HCT116 (cell line): Measurements from ENCODE around the gene DPP6. TPM values are rescaled to one million over a fixed set of nuclear protein-coding genes. Genes with fewer than 3 reads are reported as not detected.
"Not testable (repeated sequence)": the region's sequence is repeated elsewhere in the genome, so short reads cannot be mapped to it uniquely, and the experiment has no call there.

Source experiments
- ATAC-seq: fragments of 200-7000 bp; cut with Tn5 transposase; 2 replicates; pipeline ENCODE4 v1.9.1; 2020; ENCODE audit warnings: mild to moderate bottlenecking, moderate library complexity
- BruUV-seq: library from RNA; stranded (reverse); fragments of 400-500 nt; replicated peaks from 2 replicates; lab custom pipeline; 2021; lab: Mats Ljungman, UMichigan
- CTCF ChIA-PET: fragments of 300-600 bp; sonication (Branson Sonifier 250); formaldehyde crosslinking; loops from one replicate; lab custom pipeline; 2021; ENCODE audit warnings: antibody characterized with exemption; lab: Charles Lee
- POLR2A ChIA-PET: fragments of 300-600, 350-600 bp; sonication (Branson Sonifier 250); formaldehyde crosslinking; loops from one replicate; lab custom pipeline; 2021; ENCODE audit warnings: antibody characterized with exemption; lab: Charles Lee
- RAD21 ChIA-PET, 2 experiments: fragments of 300-600 bp; sonication (Branson Sonifier 250); formaldehyde crosslinking; loops; one replicate each; lab custom pipeline; 2023; ENCODE audit warnings: low total read pairs in 2 of 2; ENCODE audit not compliant: uncharacterized antibody in 2 of 2, unreplicated experiment in 2 of 2, low non-redundant PET in 1 of 2; lab: Charles Lee
- DNase-seq: peaks from one replicate; pipeline ENCODE4 v3.0.0-alpha.2; 2010; ENCODE audit warnings: low read depth, low spot score
- H2AFZ ChIP-seq: fragments of 200-600 bp; shearing (Covaris generic), sonication (generic); 2 replicates; pipeline ENCODE4 v1.6.1; 2017; ENCODE audit warnings: low read depth, mixed run types, mixed read lengths, antibody characterized with exemption, low read length; ENCODE audit not compliant: poor library complexity, severe bottlenecking
- H3K27ac ChIP-seq: 2 replicates; pipeline ENCODE4 v1.5.1; 2012; ENCODE audit warnings: low read depth, low read length
- H3K27me3 ChIP-seq: fragments of 200-600 bp; sonication (generic); 2 replicates; pipeline ENCODE4 v1.6.1; 2016; ENCODE audit warnings: mixed run types, low read length, mixed read lengths; ENCODE audit not compliant: insufficient read depth
- H3K36me3 ChIP-seq, 2 experiments: fragments of 200-500 bp in 1 of 2; fragments of 200-600 bp in 1 of 2; sonication (Bioruptor generic) in 1 of 2; sonication (generic) in 1 of 2; 2 replicates each; pipeline versions ENCODE4 v1.5.1 to v1.6.1; 2014 to 2016; ENCODE audit warnings: low read length in 2 of 2, inconsistent platforms in 1 of 2, mixed read lengths in 1 of 2, mixed run types in 1 of 2; ENCODE audit not compliant: insufficient read depth in 2 of 2, control insufficient read depth in 1 of 2
- H3K4me1 ChIP-seq, 2 experiments: fragments of 200-600 bp in 1 of 2; sonication (generic) in 1 of 2; 2 replicates each; pipeline versions ENCODE4 v1.5.1 to v1.6.1; 2012 to 2017; ENCODE audit warnings: low read length in 2 of 2, inconsistent platforms in 1 of 2, mild to moderate bottlenecking in 1 of 2, mixed read lengths in 1 of 2, mixed run types in 1 of 2, moderate library complexity in 1 of 2; ENCODE audit not compliant: insufficient read depth in 2 of 2, control insufficient read depth in 1 of 2
- H3K4me2 ChIP-seq: fragments of 200-600 bp; sonication (generic); 2 replicates; pipeline ENCODE4 v1.6.1; 2017; ENCODE audit warnings: mixed run types, low read length, mixed read lengths
- H3K4me3 ChIP-seq, 2 experiments: fragments of 200-600 bp in 1 of 2; sonication (generic) in 1 of 2; replicated peaks in 1 of 2; 2 replicates each; pipeline ENCODE4 v1.5.1; 2011 to 2016; ENCODE audit warnings: low read length in 2 of 2, control low read depth in 1 of 2, low read depth in 1 of 2, mild to moderate bottlenecking in 1 of 2, mixed read lengths in 1 of 2, mixed run types in 1 of 2
- H3K79me2 ChIP-seq: fragments of 200-600 bp; sonication (generic); 2 replicates; pipeline ENCODE4 v1.6.1; 2017; ENCODE audit warnings: mild to moderate bottlenecking, mixed run types, low read length, moderate library complexity, mixed read lengths; ENCODE audit not compliant: insufficient read depth
- H3K9ac ChIP-seq: fragments of 200-600 bp; sonication (generic); 2 replicates; pipeline ENCODE4 v1.6.1; 2016; ENCODE audit warnings: low read length, mixed read lengths
- H3K9me2 ChIP-seq: fragments of 200-600 bp; sonication (generic), shearing (Covaris generic); 2 replicates; pipeline ENCODE4 v1.6.1; 2017; ENCODE audit warnings: mixed run types, mild to moderate bottlenecking, moderate library complexity; ENCODE audit not compliant: insufficient read depth
- H3K9me3 ChIP-seq, 2 experiments: fragments of 200-500 bp in 1 of 2; fragments of 200-600 bp in 1 of 2; sonication (Bioruptor generic) in 1 of 2; sonication (generic) in 1 of 2; 2 replicates each; pipeline ENCODE4 v1.6.1; 2014 to 2017; ENCODE audit warnings: low read length in 2 of 2, mixed read lengths in 2 of 2, inconsistent platforms in 1 of 2, low read depth in 1 of 2, mild to moderate bottlenecking in 1 of 2, mixed run types in 1 of 2, moderate library complexity in 1 of 2; ENCODE audit not compliant: control insufficient read depth in 1 of 2, insufficient read depth in 1 of 2
- H4K20me1 ChIP-seq: fragments of 200-600 bp; sonication (generic), shearing (Covaris generic); 2 replicates; pipeline ENCODE4 v1.6.1; 2017; ENCODE audit warnings: mixed run types, mild to moderate bottlenecking, moderate library complexity; ENCODE audit not compliant: insufficient read depth
- intact Hi-C: fragments of 100-400 bp; cut with micrococcal nuclease; formaldehyde crosslinking; loops from 2 replicates; pipeline ENCODE4 v1.10.0; 2022
- total RNA-seq: library from RNA; stranded (reverse); gene quantifications from one replicate; pipeline ENCODE4 v1.2.1, GENCODE V29; 2021; ENCODE audit not compliant: unreplicated experiment

DPP6 gene
- total RNA-seq, 1 experiment from 2014 or later: not detected

- H4K20me1 ChIP-seq, H3K4me3 ChIP-seq, CTCF ChIA-PET, H3K27ac ChIP-seq, H3K4me1 ChIP-seq, H3K9me3 ChIP-seq, H3K4me2 ChIP-seq, DNase-seq, intact Hi-C loops, H3K79me2 ChIP-seq, POLR2A ChIA-PET, RAD21 ChIA-PET, ATAC-seq, H3K36me3 ChIP-seq, BruUV-seq, H3K9me2 ChIP-seq, H2AFZ ChIP-seq, H3K27me3 ChIP-seq, H3K9ac ChIP-seq: not testable (repeated sequence)
Observed at GRCh38 chr7:154113732-154114351, 61.6 kb downstream of the DPP6 start.

GRCh38 chr7:154117411-154118390 lies 65.5 kb downstream of the DPP6 start:
- ATAC-seq, H2AFZ ChIP-seq, CTCF ChIA-PET: not testable (repeated sequence)

GRCh38 chr7:154120825-154121224 lies 68.6 kb downstream of the DPP6 start:
- H3K4me3 ChIP-seq, H3K4me2 ChIP-seq, H3K9me2 ChIP-seq, H3K27me3 ChIP-seq, intact Hi-C loops, H3K27ac ChIP-seq, BruUV-seq, H4K20me1 ChIP-seq, H3K79me2 ChIP-seq, CTCF ChIA-PET, H3K9me3 ChIP-seq, H3K4me1 ChIP-seq, DNase-seq, POLR2A ChIA-PET, H2AFZ ChIP-seq, ATAC-seq, RAD21 ChIA-PET, H3K9ac ChIP-seq, H3K36me3 ChIP-seq: not testable (repeated sequence)

More at GRCh38 chr7:154117411-154118390, 65.5 kb downstream of the DPP6 start:
- H3K9me2 ChIP-seq, H3K36me3 ChIP-seq, POLR2A ChIA-PET, H3K4me1 ChIP-seq, H3K9ac ChIP-seq, BruUV-seq, DNase-seq, H3K27ac ChIP-seq, H3K9me3 ChIP-seq, RAD21 ChIA-PET, H3K4me3 ChIP-seq, H3K27me3 ChIP-seq, H3K4me2 ChIP-seq, intact Hi-C loops, H4K20me1 ChIP-seq, H3K79me2 ChIP-seq: not testable (repeated sequence)

GRCh38 chr7:154122720-154123119 lies 70.5 kb downstream of the DPP6 start:
- H4K20me1 ChIP-seq, H3K9me3 ChIP-seq, RAD21 ChIA-PET, H3K27ac ChIP-seq, H3K79me2 ChIP-seq, H3K4me2 ChIP-seq, H3K36me3 ChIP-seq, H3K9ac ChIP-seq, BruUV-seq, H3K4me3 ChIP-seq, intact Hi-C loops, ATAC-seq, DNase-seq, H2AFZ ChIP-seq, H3K9me2 ChIP-seq, H3K27me3 ChIP-seq, CTCF ChIA-PET, H3K4me1 ChIP-seq, POLR2A ChIA-PET: not testable (repeated sequence)
